B cell (primary cell): Measurements from ENCODE around the gene ZDHHC14. TPM values are rescaled to one million over a fixed set of nuclear protein-coding genes. Genes with fewer than 3 reads are reported as not detected.

Experiments used
- ATAC-seq: fragments of 200-7000 bp; cut with Tn5 transposase; one replicate; pipeline ENCODE4 v1.10.0; 2021; ENCODE audit warnings: low read depth, mild to moderate bottlenecking, moderate number of reproducible peaks, moderate library complexity
- CTCF ChIA-PET: fragments of 350-600 bp; sonication (Branson Sonifier 250); formaldehyde crosslinking; loops from one replicate; lab custom pipeline; 2021; ENCODE audit warnings: antibody characterized with exemption, inconsistent platforms; lab: Charles Lee
- POLR2A ChIA-PET: fragments of 350-600 bp; sonication (Branson Sonifier 250); formaldehyde crosslinking; loops from one replicate; lab custom pipeline; 2021; ENCODE audit warnings: antibody characterized with exemption; lab: Charles Lee
- DNase-seq: peaks from one replicate; pipeline ENCODE4 v3.0.0; 2013
- H2AFZ ChIP-seq: 2 replicates; pipeline ENCODE4 v1.6.1; 2012; ENCODE audit warnings: mild to moderate bottlenecking, low read depth, low read length; ENCODE audit not compliant: insufficient read depth, poor library complexity, severe bottlenecking
- H3K27ac ChIP-seq, 2 donors: 1 replicate in 1 of 2; 2 replicates in 1 of 2; pipeline ENCODE4 v1.5.1; 2012 to 2013; ENCODE audit warnings: low read length in 2 of 2, mild to moderate bottlenecking in 2 of 2, moderate library complexity in 1 of 2
- H3K27me3 ChIP-seq, 4 experiments: fragments of 200-600 bp in 1 of 4; sonication (generic) in 1 of 4; replicated peaks in 1 of 4; 1 replicate in 2 of 4; 2 replicates in 2 of 4; pipeline versions ENCODE4 v1.6.1 to v1.7.0; 2013 to 2016; ENCODE audit warnings: low read length in 3 of 4, mild to moderate bottlenecking in 2 of 4, mixed read lengths in 1 of 4, moderate library complexity in 1 of 4; ENCODE audit not compliant: insufficient read depth in 4 of 4, control insufficient read depth in 3 of 4; ENCODE audit errors: control extremely low read depth in 1 of 4
- H3K36me3 ChIP-seq, 2 experiments: replicated peaks in 1 of 2; 1 replicate in 1 of 2; 2 replicates in 1 of 2; pipeline versions ENCODE4 v1.6.1 to v1.7.1; 2013; ENCODE audit warnings: low read length in 1 of 2; ENCODE audit not compliant: insufficient read depth in 2 of 2, control insufficient read depth in 1 of 2; ENCODE audit errors: control extremely low read depth in 1 of 2, extremely low read depth in 1 of 2
- H3K4me1 ChIP-seq, 2 donors: fragments of 200-600 bp in 1 of 2; sonication (generic) in 1 of 2; 1 replicate in 1 of 2; 2 replicates in 1 of 2; pipeline versions ENCODE4 v1.5.1 to v1.6.1; 2013 to 2017; ENCODE audit warnings: low read length in 2 of 2; ENCODE audit not compliant: control insufficient read depth in 2 of 2, insufficient read depth in 2 of 2
- H3K4me2 ChIP-seq: replicated peaks from 2 replicates; pipeline ENCODE3; 2012; ENCODE audit warnings: mild to moderate bottlenecking, low read depth, low read length; ENCODE audit not compliant: poor library complexity, severe bottlenecking
- H3K4me3 ChIP-seq, 5 experiments: fragments of 200-600 bp in 1 of 5; sonication (generic) in 1 of 5; 1 replicate in 3 of 5; 2 replicates in 2 of 5; pipeline versions ENCODE4 v1.5.1 to v1.7.0; 2011 to 2016; ENCODE audit warnings: low read length in 4 of 5, mild to moderate bottlenecking in 4 of 5, low read depth in 2 of 5, control low read depth in 1 of 5, moderate library complexity in 1 of 5; ENCODE audit not compliant: insufficient read depth in 1 of 5; ENCODE audit errors: control extremely low read depth in 1 of 5, extremely low read depth in 1 of 5
- H3K79me2 ChIP-seq: fragments of 200-600 bp; sonication (generic); one replicate; pipeline ENCODE4 v1.6.0; 2016; ENCODE audit warnings: low read length; ENCODE audit not compliant: control insufficient read depth, insufficient read depth
- H3K9ac ChIP-seq: fragments of 200-600 bp; sonication (generic); 2 replicates; pipeline ENCODE4 v1.6.1; 2017; ENCODE audit warnings: mild to moderate bottlenecking, low read length, moderate library complexity
- H3K9me3 ChIP-seq, 3 donors: one replicate each; pipeline versions ENCODE4 v1.6.1 to v1.7.1; 2013; ENCODE audit warnings: low read length in 2 of 3; ENCODE audit not compliant: control insufficient read depth in 2 of 3, insufficient read depth in 1 of 3; ENCODE audit errors: control extremely low read depth in 1 of 3
- H4K20me1 ChIP-seq: 2 replicates; pipeline ENCODE4 v1.6.0; 2012; ENCODE audit warnings: mild to moderate bottlenecking, low read length; ENCODE audit not compliant: insufficient read depth, control insufficient read depth, poor library complexity, severe bottlenecking
- H3K27ac Mint-ChIP-seq: one replicate; pipeline ENCODE4 v1.8.0; 2021; ENCODE audit warnings: mixed read lengths
- H3K27me3 Mint-ChIP-seq: one replicate; pipeline ENCODE4 v1.8.0; 2021; ENCODE audit warnings: mixed read lengths
- H3K4me1 Mint-ChIP-seq: one replicate; pipeline ENCODE4 v1.8.0; 2021; ENCODE audit warnings: mixed read lengths
- H3K4me3 Mint-ChIP-seq: one replicate; pipeline ENCODE4 v1.8.0; 2021; ENCODE audit warnings: mixed read lengths
- H3K9me3 Mint-ChIP-seq: one replicate; pipeline ENCODE4 v1.8.0; 2022; ENCODE audit warnings: mixed read lengths; ENCODE audit not compliant: insufficient read depth
- EZH2 ChIP-seq: IDR thresholded peaks from 2 replicates; pipeline ENCODE4 v1.6.1; 2012; ENCODE audit warnings: borderline replicate concordance, low read depth, mild to moderate bottlenecking, moderate library complexity, low read length; ENCODE audit not compliant: insufficient read depth, poor library complexity, severe bottlenecking
- WGBS: methylation state at CpG from one replicate; pipeline ENCODE4 v1.1.5; 2013; ENCODE audit warnings: missing lambda C conversion rate; ENCODE audit not compliant: insufficient coverage; 5-methylcytosine and 5-hydroxymethylcytosine counted together
- intact Hi-C: fragments of 100-400 bp; cut with micrococcal nuclease; formaldehyde crosslinking; loops from one replicate; pipeline ENCODE4 v1.10.0; 2022
- polyA plus RNA-seq: library from polyadenylated mRNA; depleted of rRNA; stranded (reverse); fragments of >200 nt; gene quantifications from 2 replicates; pipeline ENCODE4 v1.2.3, GENCODE V29; 2012
- total RNA-seq, 2 donors: library from RNA; stranded (reverse); fragments of 120-200 nt in 1 of 2; gene quantifications; 1 replicate in 1 of 2; 2 replicates in 1 of 2; pipeline versions ENCODE4 v1.2.3 to v1.2.4, GENCODE V29; 2013 to 2022
- TF ChIP-seq, protein P1 (sequence below): fragments of 200-600 bp; IDR thresholded peaks from one replicate; pipeline ENCODE4 v1.8.0; 2022; ENCODE audit warnings: antibody characterized with exemption, mild to moderate bottlenecking

ZDHHC14 gene
- total and polyA plus RNA-seq, 2 donors (not counting 1 experiment from before 2014, with no cell fraction given): 8.8 to 50.4 TPM

GRCh38 chr6:157614026-157614568, 233.1 kb downstream of the ZDHHC14 start:
- no CpG with 5 or more reads among the region's 5 CpGs for WGBS
- Histone ChIP-seq H3K9me3 (no peaks in the 10 kb centered on the region), H3K4me3 (no peak overlapping the region), H3K79me2 (peaks cover 9% of the 10 kb centered on the region), H4K20me1 (no peaks in the 10 kb centered on the region), H3K27ac (peak overlapping the region; percentile 57 to 68), H3K9ac (no peak overlapping the region), H3K4me2 (peak overlapping the region; percentile 52), H3K27me3 (no peaks in the 10 kb centered on the region), H3K4me1 (peaks cover 36 to 67% of the 10 kb centered on the region in 2 donors), H3K36me3 (peaks cover 0 to 3% of the 10 kb centered on the region in 2 experiments), H2AFZ (peak overlapping the region; percentile 31)
- Mint-ChIP-seq H3K27ac (peak overlapping the region; percentile 83), H3K4me3 (peak overlapping the region; percentile 67), H3K4me1 (peaks cover 59% of the 10 kb centered on the region), H3K27me3 (no peaks in the 10 kb centered on the region), H3K9me3 (no peaks in the 10 kb centered on the region)
- ATAC-seq (peak; percentile 64), DNase-seq (peak; percentile 65)
- no peak for TF ChIP-seq EZH2
- TF ChIP-seq, protein P1, sequence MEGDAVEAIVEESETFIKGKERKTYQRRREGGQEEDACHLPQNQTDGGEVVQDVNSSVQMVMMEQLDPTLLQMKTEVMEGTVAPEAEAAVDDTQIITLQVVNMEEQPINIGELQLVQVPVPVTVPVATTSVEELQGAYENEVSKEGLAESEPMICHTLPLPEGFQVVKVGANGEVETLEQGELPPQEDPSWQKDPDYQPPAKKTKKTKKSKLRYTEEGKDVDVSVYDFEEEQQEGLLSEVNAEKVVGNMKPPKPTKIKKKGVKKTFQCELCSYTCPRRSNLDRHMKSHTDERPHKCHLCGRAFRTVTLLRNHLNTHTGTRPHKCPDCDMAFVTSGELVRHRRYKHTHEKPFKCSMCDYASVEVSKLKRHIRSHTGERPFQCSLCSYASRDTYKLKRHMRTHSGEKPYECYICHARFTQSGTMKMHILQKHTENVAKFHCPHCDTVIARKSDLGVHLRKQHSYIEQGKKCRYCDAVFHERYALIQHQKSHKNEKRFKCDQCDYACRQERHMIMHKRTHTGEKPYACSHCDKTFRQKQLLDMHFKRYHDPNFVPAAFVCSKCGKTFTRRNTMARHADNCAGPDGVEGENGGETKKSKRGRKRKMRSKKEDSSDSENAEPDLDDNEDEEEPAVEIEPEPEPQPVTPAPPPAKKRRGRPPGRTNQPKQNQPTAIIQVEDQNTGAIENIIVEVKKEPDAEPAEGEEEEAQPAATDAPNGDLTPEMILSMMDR: no peak
- CTCF ChIA-PET: interaction anchor here (0.6 to 3.9 kb wide), 22 partner anchors 9 to 553 kb away, joined by 3 to 47 read pairs (median 4); partner anchors contain the start of gene TMEM242
- POLR2A ChIA-PET: interaction anchor here (0.6 to 2.5 kb wide), 6 partner anchors 10 to 299 kb away, joined by 3 to 9 read pairs (median 4); partner anchors contain the start of gene TMEM242
- intact Hi-C loops: loop anchor here (1.0 to 2.0 kb wide), 4 partner anchors 13 to 300 kb away; no protein-coding TSS in a partner anchor

- H3K4me3 Mint-ChIP-seq: peak overlapping the region; percentile 67
- H3K27me3 Mint-ChIP-seq: no peaks in the 10 kb centered on the region
- Histone ChIP-seq H3K27me3 (no peaks in the 10 kb centered on the region), H3K27ac (peak overlapping the region; percentile 57 to 68), H3K4me2 (peak overlapping the region; percentile 52), H3K9ac (peak overlapping the region; percentile 3), H3K79me2 (peaks cover 9% of the 10 kb centered on the region), H3K36me3 (no peaks in the 10 kb centered on the region), H3K4me1 (peaks cover 29 to 54% of the 10 kb centered on the region in 2 donors), H3K9me3 (no peaks in the 10 kb centered on the region), H2AFZ (peak overlapping the region; percentile 55), H3K4me3 (peak overlapping the region in 1 of 5 experiments; percentile 6), H4K20me1 (no peaks in the 10 kb centered on the region)
- ChIA-PET POLR2A (interaction anchor here (0.5 to 2.5 kb wide), 5 partner anchors 54 to 301 kb away, joined by 3 to 9 read pairs (median 4); partner anchors contain the start of gene TMEM242), CTCF (interaction anchor here (0.9 to 3.9 kb wide), 11 partner anchors 14 to 299 kb away, joined by 3 to 47 read pairs (median 4); partner anchors contain the start of gene TMEM242)
- H3K9me3 Mint-ChIP-seq: no peaks in the 10 kb centered on the region
- DNase-seq (peak; percentile 60), ATAC-seq (peak; percentile 58)
- intact Hi-C loops: loop anchor here (2.0 kb wide), 3 partner anchors 15 to 155 kb away; no protein-coding TSS in a partner anchor
- H3K27ac Mint-ChIP-seq: peak overlapping the region; percentile 83
- WGBS: 20% methylated on average over 1 of the region's 4 CpGs
- no peak for TF ChIP-seq EZH2
- TF ChIP-seq, protein P1: no peak
- peaks cover 51% of the 10 kb centered on the region for H3K4me1 Mint-ChIP-seq
Observed at GRCh38 chr6:157615420-157615769, 234.4 kb downstream of the ZDHHC14 start.
